ENCODE data around the gene MALRD1. TPM values are rescaled to one million over a fixed set of nuclear protein-coding genes. Genes with fewer than 3 reads are reported as not detected.

Gene MALRD1
- total RNA-seq, 1 donor from 2014 or later: 0.45 TPM

DNA sequence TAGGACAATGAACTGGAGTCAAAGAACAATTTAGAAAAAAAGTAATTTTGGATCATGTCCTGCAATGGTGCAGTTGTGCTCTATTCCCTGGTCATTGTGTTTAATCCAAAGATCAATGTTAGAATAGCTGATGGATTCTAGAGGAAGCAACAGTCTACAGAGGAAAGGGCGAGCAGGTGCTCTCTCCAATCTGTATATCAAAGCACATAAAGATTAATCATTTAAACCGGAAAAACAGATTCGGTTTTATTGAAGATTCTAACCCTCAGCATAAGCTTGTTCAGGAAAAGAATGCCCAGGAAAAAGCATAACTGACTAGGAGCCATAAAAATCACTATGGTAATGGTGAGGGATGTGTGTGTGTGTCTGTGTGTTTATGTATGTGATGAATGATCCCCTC, 110.3 kb downstream of the MALRD1 start:
- Histone ChIP-seq H3K79me2 (ENCODE audit: insufficient read depth, low read length) (no peaks in the 10 kb centered on the region), H3K9me3 (ENCODE audit: insufficient read depth, low read depth, low read length) (no peaks in the 10 kb centered on the region), H4K20me1 (ENCODE audit: insufficient read depth, low read length) (no peaks in the 10 kb centered on the region), H3K27ac (ENCODE audit: low read depth, low read length) (no peak overlapping the region), H3K36me3 (ENCODE audit: insufficient read depth, low read length) (no peaks in the 10 kb centered on the region), H3K9ac (ENCODE audit: low read length) (no peak overlapping the region), H2AFZ (ENCODE audit: low read depth, low read length) (no peak overlapping the region), H3K27me3 (ENCODE audit: insufficient read depth, low read length) (no peaks in the 10 kb centered on the region), H3K4me3 (ENCODE audit: insufficient read depth, low read depth, low read length) (no peak overlapping the region), H3K4me1 (ENCODE audit: insufficient read depth, low read length) (no peaks in the 10 kb centered on the region), H3K4me2 (ENCODE audit: low read length) (no peak overlapping the region)
- TF ChIP-seq, protein P1, sequence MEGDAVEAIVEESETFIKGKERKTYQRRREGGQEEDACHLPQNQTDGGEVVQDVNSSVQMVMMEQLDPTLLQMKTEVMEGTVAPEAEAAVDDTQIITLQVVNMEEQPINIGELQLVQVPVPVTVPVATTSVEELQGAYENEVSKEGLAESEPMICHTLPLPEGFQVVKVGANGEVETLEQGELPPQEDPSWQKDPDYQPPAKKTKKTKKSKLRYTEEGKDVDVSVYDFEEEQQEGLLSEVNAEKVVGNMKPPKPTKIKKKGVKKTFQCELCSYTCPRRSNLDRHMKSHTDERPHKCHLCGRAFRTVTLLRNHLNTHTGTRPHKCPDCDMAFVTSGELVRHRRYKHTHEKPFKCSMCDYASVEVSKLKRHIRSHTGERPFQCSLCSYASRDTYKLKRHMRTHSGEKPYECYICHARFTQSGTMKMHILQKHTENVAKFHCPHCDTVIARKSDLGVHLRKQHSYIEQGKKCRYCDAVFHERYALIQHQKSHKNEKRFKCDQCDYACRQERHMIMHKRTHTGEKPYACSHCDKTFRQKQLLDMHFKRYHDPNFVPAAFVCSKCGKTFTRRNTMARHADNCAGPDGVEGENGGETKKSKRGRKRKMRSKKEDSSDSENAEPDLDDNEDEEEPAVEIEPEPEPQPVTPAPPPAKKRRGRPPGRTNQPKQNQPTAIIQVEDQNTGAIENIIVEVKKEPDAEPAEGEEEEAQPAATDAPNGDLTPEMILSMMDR (IDR thresholded peaks at IDR 0.05; ENCODE audit: insufficient read depth, low read depth, low read length): no peak
- no peak for TF ChIP-seq EZH2 (IDR thresholded peaks at IDR 0.05; ENCODE audit: insufficient read depth, low read length)
- Mint-ChIP-seq H3K4me1 (ENCODE audit: low read depth, unreplicated experiment) (no peaks in the 10 kb centered on the region), H3K4me3 (ENCODE audit: unreplicated experiment) (no peak overlapping the region), H3K36me3 (ENCODE audit: low read depth, unreplicated experiment) (no peaks in the 10 kb centered on the region), H3K27ac (ENCODE audit: unreplicated experiment) (no peak overlapping the region), H3K9me3 (ENCODE audit: unreplicated experiment) (no peaks in the 10 kb centered on the region), H3K27me3 (ENCODE audit: low read depth, unreplicated experiment) (no peaks in the 10 kb centered on the region)
- DNase-seq (ENCODE audit: low read depth) (no peak), FAIRE-seq (no peak)

DNA sequence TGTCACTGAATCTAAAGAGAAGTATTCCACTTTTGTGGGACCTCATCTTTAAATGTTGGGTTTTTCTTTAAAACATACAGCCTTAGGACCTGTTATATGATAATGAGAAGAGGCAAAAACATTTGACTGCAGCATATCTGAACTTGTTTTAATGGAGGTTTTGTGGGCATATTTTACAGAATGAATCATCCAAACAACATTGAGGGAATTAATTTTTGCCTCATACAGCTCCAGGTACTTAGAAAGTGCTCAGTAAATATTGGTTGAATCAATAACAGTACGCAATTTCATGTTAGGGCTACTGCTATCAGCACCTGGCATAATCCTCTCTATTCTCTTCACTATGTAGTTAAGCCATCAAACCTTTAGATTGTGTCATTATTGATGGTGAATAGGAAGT, 115.9 kb downstream of the MALRD1 start:
- H3K9ac ChIP-seq (ENCODE audit: low read length): no peak overlapping the region
- no peak overlapping the region for H3K4me3 ChIP-seq (ENCODE audit: insufficient read depth, low read depth, low read length)
- TF ChIP-seq EZH2 (IDR thresholded peaks at IDR 0.05; ENCODE audit: insufficient read depth, low read length): no peak
- TF ChIP-seq, protein P1 (IDR thresholded peaks at IDR 0.05; ENCODE audit: insufficient read depth, low read depth, low read length): no peak
- no peaks in the 10 kb centered on the region for H3K9me3 ChIP-seq (ENCODE audit: insufficient read depth, low read depth, low read length)
- Mint-ChIP-seq H3K9me3 (ENCODE audit: unreplicated experiment) (no peaks in the 10 kb centered on the region), H3K27ac (ENCODE audit: unreplicated experiment) (no peak overlapping the region), H3K36me3 (ENCODE audit: low read depth, unreplicated experiment) (no peaks in the 10 kb centered on the region), H3K4me3 (ENCODE audit: unreplicated experiment) (no peak overlapping the region), H3K4me1 (ENCODE audit: low read depth, unreplicated experiment) (peaks cover under 1% of the 10 kb centered on the region), H3K27me3 (ENCODE audit: low read depth, unreplicated experiment) (no peaks in the 10 kb centered on the region)
- no peak overlapping the region for H3K27ac ChIP-seq (ENCODE audit: low read depth, low read length)
- no peaks in the 10 kb centered on the region for H3K79me2 ChIP-seq (ENCODE audit: insufficient read depth, low read length)
- H3K36me3 ChIP-seq (ENCODE audit: insufficient read depth, low read length): no peaks in the 10 kb centered on the region
- no peak overlapping the region for H3K4me2 ChIP-seq (ENCODE audit: low read length)
- no peaks in the 10 kb centered on the region for H3K27me3 ChIP-seq (ENCODE audit: insufficient read depth, low read length)
- no peaks in the 10 kb centered on the region for H3K4me1 ChIP-seq (ENCODE audit: insufficient read depth, low read length)
- H2AFZ ChIP-seq (ENCODE audit: low read depth, low read length): no peak overlapping the region
- no peaks in the 10 kb centered on the region for H4K20me1 ChIP-seq (ENCODE audit: insufficient read depth, low read length)
- FAIRE-seq (no peak), DNase-seq (ENCODE audit: low read depth) (no peak)

DNA sequence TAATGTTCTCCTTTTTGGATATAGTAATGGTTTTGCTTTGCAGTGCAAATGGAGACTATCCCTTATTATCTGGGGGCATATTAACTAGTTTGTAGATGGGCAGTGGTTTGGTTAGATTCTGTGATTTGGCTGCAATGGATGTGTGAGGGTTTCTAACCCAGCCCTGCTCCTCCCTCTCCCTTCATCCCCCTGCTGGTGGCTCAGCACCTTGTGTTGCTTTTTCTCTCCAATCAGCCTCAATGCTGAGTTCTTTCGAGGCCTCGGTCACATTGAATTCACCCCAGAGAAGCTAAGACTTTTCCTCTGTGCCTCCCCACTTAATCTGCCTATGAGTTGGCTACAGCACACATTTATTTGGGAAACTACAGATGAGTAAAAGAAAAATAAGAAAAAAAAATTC, 120.0 kb downstream of the MALRD1 start:
- Mint-ChIP-seq H3K9me3 (ENCODE audit: unreplicated experiment) (no peaks in the 10 kb centered on the region), H3K4me1 (ENCODE audit: low read depth, unreplicated experiment) (peaks cover 5% of the 10 kb centered on the region), H3K27ac (ENCODE audit: unreplicated experiment) (no peak overlapping the region), H3K4me3 (ENCODE audit: unreplicated experiment) (no peak overlapping the region), H3K27me3 (ENCODE audit: low read depth, unreplicated experiment) (no peaks in the 10 kb centered on the region), H3K36me3 (ENCODE audit: low read depth, unreplicated experiment) (no peaks in the 10 kb centered on the region)
- Histone ChIP-seq H3K4me3 (ENCODE audit: insufficient read depth, low read depth, low read length) (no peak overlapping the region), H3K4me2 (ENCODE audit: low read length) (no peak overlapping the region), H3K9me3 (ENCODE audit: insufficient read depth, low read depth, low read length) (no peaks in the 10 kb centered on the region), H3K27me3 (ENCODE audit: insufficient read depth, low read length) (no peaks in the 10 kb centered on the region), H3K4me1 (ENCODE audit: insufficient read depth, low read length) (peaks cover 2% of the 10 kb centered on the region), H3K27ac (ENCODE audit: low read depth, low read length) (no peak overlapping the region), H3K79me2 (ENCODE audit: insufficient read depth, low read length) (no peaks in the 10 kb centered on the region), H3K36me3 (ENCODE audit: insufficient read depth, low read length) (no peaks in the 10 kb centered on the region), H3K9ac (ENCODE audit: low read length) (no peak overlapping the region), H4K20me1 (ENCODE audit: insufficient read depth, low read length) (no peaks in the 10 kb centered on the region), H2AFZ (ENCODE audit: low read depth, low read length) (no peak overlapping the region)
- TF ChIP-seq, protein P1 (IDR thresholded peaks at IDR 0.05; ENCODE audit: insufficient read depth, low read depth, low read length): no peak
- no peak for TF ChIP-seq EZH2 (IDR thresholded peaks at IDR 0.05; ENCODE audit: insufficient read depth, low read length)
- FAIRE-seq: no peak
- DNase-seq (ENCODE audit: low read depth): no peak
